NT2/D1 (cell line): ENCODE data around the gene STXBP3.

ENCODE experiments used
- SUZ12 ChIP-seq: IDR thresholded peaks from 2 replicates; pipeline ENCODE4 v1.6.1; 2011; ENCODE audit not compliant: insufficient read length, insufficient read depth; ENCODE audit errors: extremely low read depth
- YY1 ChIP-seq: IDR thresholded peaks from 2 replicates; pipeline ENCODE4 v1.6.1; 2011; ENCODE audit not compliant: insufficient read length, insufficient read depth
- ZNF274 ChIP-seq: IDR thresholded peaks from 2 replicates; pipeline ENCODE4 v1.6.1; 2011; ENCODE audit warnings: mild to moderate bottlenecking, low read depth, low read length

GRCh38 chr1:108745980-108746381 is 493 bp upstream of the STXBP3 start:
- TF ChIP-seq YY1 (no peak), ZNF274 (no peak), SUZ12 (no peak)
